Measurements from ENCODE around the gene FHIT.

DNA sequence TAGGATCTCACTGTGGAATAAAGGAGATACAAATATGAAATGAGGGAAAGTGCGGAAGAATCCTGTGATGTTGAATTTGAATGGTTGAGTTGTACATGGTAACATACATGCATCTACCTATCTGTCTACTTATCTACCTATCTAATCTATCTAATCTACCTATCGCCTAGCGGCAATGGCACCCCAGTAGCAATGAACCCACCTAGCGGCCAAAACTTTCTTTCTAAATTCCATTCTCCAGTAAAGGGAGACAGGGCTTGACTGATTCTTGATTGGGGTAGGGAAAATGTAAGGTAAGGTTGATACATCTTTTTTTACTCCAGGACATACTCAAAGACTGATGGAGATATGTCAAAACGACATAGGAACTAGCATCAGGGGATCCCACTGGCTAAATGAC is 345.0 kb downstream of the FHIT start:
- no peak for TF ChIP-seq YY1 (IDR thresholded peaks at IDR 0.05; ENCODE audit: insufficient read depth, insufficient read length)
- no peak for TF ChIP-seq ZNF274 (IDR thresholded peaks at IDR 0.05; ENCODE audit: low read depth, low read length)
- no peak for TF ChIP-seq SUZ12 (IDR thresholded peaks at IDR 0.05; ENCODE audit: extremely low read depth, insufficient read depth, insufficient read length)
